T1000 (cell line): ENCODE measurements around the gene FGFR2.

Experiments used
- DNase-seq: peaks from one replicate; lab custom pipeline; 2025; ENCODE audit warnings: mixed read lengths; lab: John Stamatoyannopoulos, UW

Gene FGFR2

DNA sequence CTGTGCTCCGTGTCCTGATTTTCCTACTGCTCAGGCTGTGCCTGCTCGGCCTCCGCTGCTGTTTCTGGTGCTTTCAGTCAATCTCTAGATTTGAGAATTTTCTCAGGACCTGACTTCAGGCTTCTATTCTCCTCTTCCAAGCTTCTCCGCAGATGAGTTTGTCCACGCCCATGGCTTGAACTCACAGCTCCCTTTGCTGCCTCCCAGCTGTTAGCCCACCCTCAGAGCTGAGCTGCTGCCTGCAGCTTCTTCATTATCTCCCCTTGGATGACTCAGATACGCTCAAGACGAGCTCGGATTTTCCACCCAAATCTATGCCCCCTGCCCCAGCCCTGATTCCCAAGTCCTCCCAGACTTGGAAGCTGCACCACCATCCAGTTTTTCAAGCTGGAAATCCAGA, 104.7 kb downstream of the FGFR2 start:
- no peak for DNase-seq

DNA sequence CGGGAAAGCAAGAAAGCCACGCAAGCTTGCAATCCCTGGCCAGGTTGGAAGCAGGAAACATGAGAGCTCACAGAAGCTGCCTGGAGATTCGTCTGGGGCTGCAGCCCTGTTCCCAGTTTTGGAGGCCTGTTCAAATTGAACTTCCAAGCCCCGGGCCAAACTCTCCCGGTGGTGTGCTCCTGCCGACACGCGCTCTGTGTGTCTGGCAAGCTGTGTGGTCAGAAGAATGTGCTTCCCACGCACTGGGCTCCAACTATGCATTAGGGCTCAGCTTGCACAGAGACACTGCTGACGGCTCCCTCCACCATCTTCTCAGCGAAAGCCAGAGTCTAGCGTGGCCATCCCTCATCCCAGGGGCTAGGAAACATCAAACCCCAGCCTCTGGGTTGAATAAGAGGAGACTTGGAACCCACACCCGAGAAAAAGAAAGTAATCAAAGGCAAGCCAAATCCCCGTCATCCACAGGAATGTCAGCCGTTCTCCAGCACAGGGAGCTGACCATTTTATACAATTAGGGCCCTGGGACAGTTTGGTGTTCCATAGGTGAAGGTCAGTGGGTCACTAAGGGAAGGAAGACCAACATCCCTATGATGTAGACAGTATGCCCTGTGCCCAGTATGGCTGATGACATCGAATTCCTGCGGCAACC, 107.2 kb downstream of the FGFR2 start:
- DNase-seq, result no peak

DNA sequence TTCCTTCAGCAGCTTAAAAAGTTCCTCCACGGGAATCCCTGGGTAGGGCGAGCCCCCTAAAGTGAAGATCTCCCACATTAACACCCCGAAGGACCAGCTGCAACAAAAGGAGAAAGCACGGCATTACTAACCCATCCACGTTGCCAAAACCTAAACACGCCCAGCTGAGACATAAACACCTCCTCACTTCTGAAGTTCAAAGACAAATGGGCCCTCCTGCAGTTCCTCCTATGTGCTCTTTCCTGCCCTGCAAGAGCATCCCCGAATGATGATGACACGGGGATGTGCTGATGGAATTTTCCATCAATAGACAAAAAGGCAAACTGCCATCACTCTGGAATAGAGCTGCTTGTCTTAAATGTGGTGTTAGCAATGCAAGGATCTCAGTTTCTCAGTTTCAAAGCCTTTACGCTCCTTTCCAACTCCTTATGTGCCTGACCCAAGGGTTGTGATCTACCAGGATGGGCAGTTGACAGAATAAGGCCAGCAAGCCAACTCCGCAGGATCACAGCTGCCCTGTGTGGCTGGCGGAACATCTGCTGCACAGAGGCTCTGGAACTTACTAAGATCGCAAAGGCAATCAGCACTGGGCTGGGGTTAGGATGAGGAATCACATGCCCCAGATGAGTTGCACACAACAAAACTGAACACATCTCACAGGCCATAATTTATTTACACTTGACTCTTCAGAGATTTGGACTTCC, 112.7 kb downstream of the FGFR2 start:
- no peak for DNase-seq

DNA sequence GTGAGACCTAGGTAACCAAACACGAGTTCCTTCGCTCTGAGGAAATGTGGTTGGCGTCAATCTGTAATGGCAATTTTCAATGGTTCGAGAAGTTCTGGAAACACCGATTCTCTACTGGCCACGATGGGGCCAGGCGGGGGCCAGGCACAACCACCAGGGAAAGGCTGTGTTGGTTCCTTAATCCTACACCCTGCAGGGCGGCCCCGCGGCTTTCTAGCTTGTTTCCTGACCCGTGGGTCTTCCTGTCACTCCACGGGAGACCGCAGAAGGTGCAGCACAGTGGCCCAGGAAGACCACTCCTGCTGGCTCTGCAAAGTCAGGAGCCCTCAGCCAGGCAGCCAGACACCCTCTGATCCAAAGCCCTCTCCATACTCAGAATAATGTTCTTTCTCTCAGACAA, 113.4 kb downstream of the FGFR2 start:
- no peak for DNase-seq

DNA sequence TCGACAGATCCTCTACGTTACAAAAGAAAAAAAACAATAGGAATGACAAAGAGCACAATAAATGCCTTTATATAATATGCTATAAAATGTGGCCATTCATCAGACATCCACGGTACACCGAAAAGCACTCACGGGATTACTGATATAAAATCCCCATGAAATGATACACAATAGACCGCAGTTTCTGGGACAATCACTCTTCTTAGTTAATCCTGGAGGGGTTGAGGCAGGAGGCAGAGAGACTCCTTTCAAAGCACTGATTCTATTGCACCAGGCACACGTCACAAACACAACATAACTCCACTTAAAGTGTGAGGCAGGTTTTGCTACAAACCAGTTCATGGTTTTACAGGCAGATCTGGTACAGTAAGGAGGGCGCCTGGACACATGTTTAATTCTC, 113.8 kb downstream of the FGFR2 start:
- no peak for DNase-seq

DNA sequence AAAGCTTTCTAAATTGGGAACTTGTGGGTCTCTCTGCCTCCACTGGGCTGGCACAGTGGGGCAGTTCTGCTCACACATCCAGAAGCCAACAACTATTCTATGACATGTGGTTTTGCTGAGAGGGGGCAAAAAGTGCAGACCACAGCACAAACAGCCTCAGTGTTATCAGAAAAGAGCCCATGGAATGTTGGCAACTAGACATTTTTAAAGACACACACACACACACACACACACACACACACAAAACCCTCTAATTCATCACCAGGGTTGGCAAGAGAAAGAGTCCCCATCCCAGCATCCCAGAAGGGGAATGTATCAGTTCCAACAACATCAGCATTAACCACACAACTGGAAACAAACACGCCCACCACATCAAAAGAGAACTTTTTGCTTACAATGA, 117.1 kb downstream of the FGFR2 start:
- DNase-seq, result no peak

DNA sequence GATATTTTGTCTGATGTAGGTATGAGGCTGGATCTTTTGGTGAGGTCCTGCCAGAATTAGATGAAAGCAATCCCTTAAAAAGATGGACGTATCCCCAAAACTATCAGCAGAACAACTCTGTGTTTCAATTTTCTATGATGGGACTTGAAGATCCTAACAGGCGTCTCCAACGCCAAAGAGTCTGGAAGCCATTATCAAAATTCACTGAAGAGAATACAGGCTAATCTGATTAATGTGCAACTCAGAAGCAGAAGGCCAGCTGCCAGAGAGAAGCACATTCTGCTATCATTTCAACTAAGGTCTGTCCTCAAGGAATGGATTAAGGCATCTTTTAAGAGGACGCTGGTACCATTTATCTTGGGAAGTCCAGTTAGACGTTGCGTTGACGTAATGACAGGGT, 119.7 kb downstream of the FGFR2 start:
- no peak for DNase-seq

DNA sequence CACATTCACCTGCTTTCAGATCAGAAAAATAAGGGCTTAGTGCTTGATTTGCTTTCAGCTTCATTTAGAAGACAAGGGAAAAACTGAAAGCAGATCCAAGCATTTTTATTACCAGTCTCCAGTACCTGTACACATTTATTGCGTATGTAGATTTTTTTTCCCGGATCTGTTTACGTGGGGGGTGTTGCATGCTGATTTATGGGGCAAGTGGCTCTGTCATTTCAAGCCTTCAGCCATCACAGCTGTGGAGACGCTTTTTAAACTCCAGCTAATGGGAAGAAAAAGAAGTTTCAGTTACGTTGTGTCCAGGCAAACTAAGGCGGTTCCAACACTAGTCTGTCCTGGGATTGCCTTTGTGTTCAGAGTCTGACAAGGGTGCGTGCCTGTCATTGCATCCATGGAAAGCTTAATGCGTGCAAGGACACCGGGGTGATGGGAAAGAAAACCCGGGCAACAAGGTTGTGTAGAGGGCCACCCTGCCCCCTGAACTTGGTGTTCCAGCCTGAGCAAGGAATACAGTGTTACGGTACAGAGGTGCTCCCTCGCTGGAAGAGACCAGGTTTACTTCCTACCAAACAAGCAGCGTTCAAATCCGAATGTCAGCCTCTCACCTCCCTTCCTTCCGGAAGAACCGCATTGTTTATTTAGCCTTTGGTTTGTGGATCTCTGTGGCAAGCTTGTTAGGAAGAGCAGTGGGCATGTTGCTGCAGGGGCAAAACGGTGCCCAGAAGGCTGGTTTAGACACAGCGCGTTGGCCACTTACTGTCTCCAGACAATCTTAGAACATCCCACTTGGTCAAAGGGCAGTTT, 128.2 kb downstream of the FGFR2 start:
- DNase-seq, result no peak

DNA sequence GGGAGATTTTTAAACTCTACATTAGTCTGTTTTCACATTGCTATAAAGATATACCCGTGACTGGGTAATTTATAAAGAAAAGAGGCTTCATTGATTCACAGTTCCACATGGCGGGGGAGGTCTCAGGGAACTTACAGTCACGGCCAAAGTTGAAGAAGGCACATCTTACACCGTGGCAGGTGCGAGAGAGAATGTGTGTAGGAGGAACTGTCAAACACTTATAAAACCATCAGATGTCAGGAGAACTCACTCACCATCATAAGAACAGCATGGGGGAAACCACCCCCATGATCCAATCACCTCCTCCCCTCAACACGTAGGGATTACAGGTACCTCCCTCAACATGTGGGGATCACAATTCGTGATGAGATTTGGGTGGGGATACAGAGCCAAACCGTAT, 129.5 kb downstream of the FGFR2 start:
- no peak for DNase-seq

DNA sequence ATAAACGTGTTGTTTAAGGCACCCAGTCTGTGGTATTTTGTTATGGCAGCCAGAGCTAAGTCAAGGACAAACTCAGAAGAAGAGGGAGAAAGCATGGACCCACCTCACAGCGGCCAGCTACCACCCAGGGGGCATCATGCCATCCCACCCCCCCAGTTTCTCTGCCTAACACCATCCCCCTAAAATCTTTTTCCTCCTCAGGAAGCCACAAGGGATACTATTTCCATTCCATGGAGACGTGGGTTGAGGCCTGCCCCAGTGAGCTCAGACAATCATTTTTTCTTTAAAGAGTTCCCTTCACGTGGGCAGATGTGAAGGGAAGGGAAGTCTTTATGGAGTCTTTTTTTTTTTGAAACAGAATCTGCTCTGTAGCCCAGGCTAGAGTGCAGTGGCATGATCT, 131.8 kb downstream of the FGFR2 start:
- DNase-seq, result no peak

DNA sequence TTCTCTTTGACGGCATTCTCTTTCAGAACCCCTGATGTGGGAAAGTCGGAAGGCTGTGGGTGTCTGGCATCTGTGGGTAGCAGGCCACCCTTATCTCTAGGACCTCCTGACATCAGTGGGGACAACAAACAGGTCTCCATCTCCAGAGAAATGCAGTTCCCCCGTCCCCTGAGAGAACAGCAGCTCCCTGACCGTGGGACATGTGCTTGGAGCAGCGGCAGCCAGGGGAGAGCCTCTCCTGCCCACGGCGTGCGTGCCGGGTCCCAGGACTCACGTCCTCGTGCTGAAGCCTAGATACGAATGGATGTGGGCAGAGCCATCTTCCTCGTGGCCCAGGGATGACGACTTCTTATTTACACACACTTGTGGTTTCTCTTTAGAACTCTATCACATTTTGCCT, 133.0 kb downstream of the FGFR2 start:
- no peak for DNase-seq

DNA sequence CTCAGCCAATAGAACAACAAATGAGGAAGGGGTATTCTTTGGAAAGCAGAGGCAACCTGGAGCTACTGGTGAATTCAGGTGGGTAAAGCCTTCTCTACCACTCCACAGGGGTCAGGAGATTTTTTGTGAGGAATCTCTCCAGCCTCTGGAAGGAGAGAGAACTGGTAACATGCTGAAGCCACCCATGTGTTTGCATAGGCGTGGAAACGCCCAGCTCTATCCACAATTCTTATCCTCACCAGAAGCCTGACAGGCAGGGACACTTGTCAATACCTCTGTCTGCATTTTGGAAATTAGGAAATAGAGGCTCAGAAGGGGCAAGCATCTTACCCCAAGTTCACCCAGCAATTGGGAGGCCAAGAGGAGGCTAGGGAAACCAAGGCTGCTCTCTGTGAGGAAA, 133.7 kb downstream of the FGFR2 start:
- DNase-seq, result no peak

DNA sequence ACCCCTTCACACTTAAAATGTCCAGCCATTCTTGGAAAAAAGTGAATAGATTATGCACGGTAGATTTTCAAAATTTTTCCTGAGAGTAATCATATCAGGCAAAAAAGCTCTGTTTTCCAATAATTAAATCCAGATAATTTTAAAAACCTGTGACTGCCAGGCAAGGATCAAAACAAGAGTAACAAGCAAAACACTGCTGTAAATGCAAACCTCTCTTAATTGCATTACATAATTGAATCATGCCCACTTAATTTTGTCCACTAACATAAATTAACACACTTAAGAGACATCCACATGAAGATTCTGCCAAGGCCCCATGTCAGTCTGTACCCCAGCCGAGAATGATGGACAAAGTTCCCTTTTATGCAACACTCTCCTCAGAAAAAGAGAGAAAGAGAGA, 135.3 kb downstream of the FGFR2 start:
- DNase-seq, result no peak

DNA sequence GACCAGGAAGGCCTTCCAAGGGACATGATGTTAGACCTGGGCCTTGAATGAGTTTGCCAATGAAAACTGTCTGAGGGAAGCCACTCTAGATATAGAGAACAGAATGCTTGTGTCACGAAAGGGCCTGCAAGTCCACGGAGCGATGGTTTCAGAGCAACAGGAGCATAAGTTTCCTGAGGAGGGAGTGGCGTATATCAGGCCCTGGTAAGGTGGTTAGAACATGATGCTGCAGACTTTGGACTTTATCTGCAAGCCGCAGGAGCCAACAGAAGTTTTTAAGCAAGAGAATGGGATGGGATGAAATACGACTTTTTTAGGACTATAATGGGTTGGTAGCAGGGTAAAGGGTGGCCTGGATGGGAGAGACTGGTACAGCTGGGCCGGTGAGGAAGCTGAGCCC, 136.0 kb downstream of the FGFR2 start:
- no peak for DNase-seq

DNA sequence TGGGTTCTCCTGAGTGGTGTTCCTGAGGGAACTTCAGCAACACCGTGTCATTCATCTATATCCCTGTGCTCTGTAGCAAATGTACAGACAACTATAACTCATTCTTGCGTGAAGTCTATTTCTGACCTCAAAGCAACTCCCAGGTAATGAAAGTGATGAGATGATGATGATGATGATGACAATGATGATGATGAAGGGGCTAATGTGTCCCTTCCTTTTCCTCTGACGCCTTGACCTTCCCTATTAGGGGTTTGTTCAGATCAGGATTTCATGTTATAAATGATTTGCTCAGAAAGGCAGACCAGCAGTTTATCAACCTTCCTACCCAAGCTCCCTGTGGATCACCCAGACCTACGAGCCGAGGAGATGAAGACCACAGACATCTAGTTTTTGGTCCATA, 136.9 kb downstream of the FGFR2 start:
- DNase-seq, result no peak

DNA sequence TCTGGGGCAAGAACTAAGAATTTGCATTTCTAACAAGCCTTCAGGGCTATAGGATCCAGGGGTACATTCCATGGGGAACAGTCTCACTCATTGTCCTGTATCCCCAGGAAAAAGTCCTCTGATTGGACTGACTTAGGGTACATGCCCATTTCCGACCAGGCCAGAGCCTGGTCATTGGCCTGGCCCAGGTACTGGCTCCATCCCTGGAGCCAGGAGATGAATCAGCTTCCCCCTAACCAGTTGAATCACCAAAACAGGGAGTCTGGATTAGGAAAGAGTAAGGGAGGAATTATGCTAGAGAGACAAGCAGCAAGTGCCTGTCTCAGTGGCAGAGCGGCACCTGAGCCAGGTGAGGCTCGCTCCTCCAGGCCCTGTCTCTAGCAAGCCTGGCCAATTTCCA, 137.5 kb downstream of the FGFR2 start:
- DNase-seq, result no peak

DNA sequence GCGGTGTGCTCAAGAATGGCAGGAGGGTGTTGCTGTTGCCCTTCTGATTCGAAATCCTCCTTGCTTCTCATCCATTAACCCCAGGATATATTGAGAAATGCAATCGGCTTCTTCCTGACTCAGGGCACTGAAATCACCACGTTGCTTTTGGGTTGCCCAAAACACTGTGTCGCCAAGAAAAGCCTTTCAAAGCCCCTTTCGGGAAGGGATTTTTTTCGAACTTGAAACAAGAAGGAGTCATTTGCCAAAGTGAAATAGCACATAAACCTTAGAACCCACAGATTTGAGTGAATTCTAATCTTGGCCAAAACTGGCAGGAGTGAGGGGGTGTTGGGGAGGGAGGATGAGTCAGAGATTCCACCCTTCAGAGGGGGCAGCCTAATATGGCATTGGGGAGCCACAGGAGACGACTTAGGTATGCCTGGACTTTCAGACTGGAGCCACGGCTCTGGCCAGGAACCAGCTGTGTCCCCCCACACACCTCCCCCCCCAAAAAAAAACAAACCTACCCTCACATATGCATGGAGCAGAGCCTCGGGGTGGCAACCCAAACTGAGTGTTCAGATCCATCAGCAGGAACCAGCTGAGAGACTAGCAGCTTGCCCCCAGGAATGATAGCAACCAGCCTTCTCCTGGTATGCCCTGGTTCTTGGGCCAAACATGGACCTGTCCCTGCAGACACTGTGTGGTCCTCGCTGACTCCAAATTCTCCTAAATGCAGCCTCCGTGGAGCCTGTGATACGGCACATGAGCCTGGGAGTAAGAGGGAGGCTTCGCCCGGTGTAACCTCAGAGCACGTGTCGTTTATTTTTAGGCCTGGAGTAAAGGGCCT, 138.4 kb downstream of the FGFR2 start:
- DNase-seq, result no peak

DNA sequence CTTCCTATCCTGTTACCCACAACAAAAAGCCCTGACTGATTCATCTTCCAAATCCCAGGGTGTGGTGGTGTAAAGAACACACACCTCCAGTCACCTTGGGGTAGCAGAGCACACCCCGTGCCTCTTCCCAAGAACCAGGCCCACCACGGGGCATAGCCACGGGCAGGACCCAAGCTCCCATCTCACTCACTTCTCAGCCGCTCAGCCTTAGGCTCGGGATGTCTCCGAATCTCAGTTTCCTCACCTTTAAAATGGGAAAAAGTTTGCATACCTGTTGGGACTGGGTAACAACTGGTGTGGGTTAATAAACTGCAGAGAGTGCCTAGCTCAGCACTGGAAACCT, 139.0 kb downstream of the FGFR2 start:
- no peak for DNase-seq

DNA sequence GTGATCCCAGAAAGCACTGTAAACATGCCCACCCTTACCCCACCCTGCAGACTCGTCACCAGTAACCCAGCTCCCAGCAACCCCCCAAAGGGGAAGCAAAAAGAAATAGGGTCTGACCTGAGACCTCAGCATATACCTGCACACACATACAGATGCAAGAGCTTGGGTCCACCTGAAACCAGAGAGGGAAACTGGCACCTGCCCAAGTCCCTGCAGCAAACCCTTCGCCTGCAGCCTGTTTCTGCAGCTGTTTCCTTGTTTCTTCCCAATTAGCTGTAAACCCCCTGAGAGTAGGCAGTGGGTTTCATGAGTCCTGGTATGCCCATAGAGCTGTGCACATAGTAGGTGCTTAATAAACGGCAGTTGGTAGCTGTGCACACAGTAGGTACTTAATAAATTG, 140.5 kb downstream of the FGFR2 start:
- DNase-seq, result no peak

DNA sequence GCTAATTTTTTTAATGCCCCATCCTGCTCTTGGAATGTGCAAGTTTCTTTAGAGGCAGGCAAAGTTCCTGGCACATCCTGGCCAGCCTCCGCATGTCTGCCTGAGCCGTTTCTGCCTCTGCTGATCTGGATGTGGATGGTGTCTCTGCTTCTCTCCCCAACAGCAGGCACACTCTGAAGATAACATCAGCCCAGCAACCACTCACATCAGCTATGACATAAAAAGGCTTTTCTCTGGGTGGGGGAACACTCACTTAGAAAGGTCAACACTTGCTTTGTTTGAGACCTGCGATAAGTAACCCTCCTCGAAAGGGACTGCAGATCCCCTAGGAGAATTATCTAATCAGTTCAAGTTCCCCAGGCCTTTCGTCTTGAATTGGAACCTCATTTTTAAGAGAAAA, 142.9 kb downstream of the FGFR2 start:
- no peak for DNase-seq

DNA sequence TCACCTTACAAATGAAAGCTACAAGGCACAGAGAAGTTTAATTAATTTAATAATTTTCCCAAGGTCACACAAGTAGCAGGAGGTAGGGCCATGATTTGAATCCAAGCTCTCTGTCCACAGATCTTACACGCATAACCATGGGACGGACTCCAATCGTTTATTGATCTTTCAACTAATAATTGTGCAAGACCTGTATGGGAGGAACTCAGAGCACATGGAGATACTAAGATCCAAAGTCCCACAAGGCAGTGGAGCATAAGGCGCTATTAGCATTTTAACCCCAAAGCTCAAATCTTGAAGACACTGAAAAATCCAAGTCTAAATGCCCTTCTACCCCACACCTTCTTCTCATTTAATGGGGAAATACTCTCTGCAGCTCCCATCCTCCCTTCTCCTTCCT, 143.5 kb downstream of the FGFR2 start:
- DNase-seq, result no peak

DNA sequence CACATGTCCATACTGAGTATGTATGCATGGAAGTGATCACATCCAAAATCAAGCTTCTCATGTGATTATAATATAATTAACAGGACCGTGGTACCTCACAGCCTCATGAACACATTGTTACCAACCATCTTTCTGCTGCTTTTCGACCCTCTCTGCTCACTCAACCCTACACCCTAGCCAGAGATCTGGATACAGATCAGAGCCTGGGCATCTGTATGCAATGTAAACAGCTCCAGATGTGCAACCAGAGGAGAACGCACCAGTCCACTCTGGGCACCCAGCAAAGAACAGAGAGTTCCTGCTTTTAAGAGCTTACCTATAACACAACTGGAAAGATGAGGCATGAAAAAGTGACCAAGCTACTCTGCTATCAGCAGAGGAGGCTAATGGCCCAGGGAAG, 145.1 kb downstream of the FGFR2 start:
- DNase-seq, result no peak

DNA sequence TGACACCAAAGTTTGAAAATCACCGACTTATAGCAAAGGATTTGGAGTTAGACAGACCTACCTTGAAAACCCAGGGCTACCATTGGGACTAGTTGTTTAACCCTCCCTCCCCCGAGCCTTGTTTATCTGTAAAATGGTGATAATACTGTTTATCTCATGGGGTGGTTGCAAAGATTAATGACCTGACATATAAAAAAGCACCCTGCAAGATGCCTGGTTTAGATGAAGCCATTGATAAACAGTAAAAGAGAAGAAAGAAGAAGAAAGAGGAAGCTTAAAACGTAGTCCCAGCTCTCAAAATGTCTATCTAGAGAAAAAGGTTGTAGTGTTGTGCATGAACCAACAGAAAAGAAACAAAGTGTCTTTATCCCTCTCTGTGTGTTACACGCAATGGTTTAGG, 145.7 kb downstream of the FGFR2 start:
- DNase-seq, result no peak
